Measurements from ENCODE around the gene USP4.
"Not testable (repeated sequence)": the region's sequence is repeated elsewhere in the genome, so short reads cannot be mapped to it uniquely, and the experiment has no call there.

Gene USP4

DNA sequence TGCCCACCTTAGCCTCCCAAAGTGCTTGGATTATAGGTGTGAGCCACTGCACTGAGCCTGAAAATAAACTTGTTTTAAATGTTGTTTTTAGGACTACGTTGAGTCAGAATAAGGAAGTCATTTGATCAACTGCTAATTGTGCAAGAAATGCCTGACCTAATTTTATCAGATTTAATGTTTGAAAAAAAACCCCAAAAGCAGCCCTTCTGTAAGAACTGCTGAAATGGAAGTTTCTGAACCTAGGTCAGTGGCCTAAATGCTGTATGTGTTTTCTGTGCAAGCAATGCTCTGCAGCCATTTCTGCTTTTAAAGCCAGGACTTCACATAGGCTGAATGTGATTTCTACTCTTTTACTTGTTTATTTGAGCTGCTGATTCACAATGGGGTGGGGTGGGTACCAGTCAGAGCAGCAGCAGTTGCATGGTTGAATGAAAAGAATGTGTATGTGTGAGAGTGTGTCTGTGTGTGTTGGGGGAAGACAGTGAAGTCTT, 11.7 kb upstream of the USP4 start:
- DNase-seq: no peak

DNA sequence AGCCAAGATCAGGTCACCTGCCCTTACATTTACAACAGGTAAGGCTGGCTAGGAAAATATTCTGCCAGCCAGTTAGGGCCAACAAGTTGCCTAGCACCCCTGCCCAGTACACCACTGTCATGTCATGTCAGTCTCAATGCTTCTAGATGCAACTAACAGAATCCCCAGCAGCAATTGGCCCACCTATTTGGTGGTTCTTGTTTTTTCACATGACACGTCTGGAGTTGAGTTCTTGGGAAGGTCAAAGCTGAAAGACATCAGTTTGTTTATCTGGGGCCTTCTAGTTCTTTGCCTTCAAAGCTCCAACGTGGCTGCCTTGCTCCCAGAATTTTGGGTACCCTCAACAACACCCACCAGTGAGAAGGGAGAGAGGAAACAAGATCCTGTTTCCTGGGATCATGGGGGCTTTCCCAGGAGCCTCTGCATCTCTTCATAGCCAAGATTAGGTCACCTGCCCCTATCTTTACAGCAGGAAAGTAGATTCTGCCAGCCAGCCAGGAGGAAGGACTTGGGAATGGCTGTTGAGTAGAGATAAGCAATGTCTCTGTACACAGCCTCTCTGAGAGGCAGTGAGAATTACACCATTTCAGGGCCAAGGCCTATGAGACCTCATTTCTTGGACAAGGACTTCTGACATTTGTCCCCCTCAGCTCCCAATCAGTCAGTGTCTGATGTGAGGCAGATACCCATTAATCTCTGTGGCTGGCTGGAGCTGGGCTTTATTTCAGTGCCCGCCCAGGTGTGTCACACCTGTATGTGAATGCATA, 9.7 kb upstream of the USP4 start:
- DNase-seq: no peak

DNA sequence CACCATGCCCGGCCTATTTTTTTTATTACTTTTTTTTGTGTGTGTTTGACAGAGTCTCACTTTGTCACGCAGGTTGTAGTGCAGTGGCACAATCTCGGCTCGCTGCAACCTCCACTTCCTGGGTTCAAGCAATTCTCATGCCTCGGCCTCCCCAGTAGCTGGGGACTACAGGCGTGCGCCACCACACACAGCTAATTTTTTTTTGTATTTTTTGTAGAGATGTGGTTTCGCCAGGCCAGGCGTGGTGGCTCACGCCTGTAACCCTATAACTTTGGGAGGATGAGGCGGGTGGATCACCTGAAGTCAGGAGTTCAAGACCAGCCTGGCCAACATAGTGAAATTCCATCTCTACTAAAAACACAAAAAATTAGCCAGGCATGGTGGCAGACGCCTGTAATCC, 8.5 kb upstream of the USP4 start:
- not testable (repeated sequence) for DNase-seq

DNA sequence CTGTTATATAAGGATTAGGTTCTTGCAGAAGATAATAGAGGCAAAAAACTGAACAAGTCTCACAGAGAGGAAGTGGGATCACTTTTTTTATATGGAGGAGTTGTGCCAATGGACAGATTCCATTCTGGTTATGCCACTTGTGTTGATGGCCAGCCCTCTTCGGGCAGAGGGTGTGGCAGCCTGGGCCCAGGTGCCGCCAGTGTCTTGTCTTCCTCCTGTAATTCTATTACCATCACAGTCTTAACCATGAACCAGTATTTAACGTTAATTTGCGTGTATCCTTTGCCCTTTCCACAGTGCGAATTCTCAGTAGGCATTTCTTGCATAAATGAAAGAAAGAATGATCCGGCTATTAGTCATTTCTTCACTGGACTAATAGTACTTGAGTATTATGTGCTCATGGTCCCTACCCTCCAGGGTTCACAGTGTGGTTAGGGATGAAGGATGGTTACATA, 7.0 kb upstream of the USP4 start:
- DNase-seq: no peak

DNA sequence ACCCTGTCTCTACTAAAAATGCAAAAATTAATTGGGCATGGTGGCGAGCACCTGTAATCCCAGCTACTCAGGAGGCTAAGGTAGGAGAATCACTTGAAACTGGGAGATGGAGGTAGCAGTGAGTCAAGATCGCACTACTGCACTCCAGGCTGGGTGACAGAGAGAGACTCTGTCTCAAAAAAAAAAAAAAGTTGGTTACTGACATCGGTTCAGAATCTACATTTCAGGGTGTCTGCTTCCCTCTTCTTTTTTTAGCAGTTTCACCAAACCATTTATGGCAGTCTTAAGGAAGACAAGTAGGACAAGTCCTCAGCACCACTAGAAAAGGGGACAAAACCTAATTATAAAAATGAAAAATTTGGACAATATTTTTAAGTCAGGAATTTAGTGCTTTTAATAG, 3.3 kb upstream of the USP4 start:
- no peak for DNase-seq

DNA sequence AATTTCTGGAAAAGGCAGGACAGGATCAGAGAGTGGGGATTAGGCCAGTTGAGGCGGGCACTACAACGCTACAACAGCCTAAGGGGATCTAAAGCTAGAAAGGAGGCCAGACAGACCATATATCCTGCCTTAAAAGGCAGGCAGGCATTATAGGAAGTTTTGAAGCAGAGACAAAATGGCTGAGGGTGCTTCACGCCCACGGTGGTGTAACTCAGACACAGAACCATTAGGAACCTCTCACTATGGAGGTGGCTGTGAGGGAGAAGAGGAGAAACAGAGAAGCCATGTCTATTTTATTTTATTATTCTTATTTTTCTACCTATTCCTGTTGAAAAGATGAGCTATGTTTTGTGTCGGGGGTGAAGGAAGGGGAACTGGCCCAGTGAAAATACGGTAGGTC, 2.1 kb upstream of the USP4 start:
- no peak for DNase-seq

DNA sequence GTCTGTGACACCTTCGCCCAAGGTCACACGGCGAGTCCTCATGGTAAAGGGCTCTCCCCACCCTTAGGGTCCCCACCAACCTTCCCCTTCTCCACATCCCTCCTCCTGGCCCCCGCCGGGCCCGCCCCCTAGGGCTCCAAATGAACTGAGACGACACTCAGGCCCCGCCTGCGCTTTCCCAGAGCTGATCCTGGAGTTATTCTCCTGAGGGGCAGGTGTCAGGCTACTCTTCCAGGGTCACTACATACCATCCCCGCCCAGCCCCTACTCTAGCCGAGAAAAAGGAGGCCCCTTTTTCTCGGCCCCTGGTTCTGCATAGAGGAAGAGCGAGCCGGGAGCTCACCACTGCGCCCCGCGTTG, 292 bp downstream of the USP4 start:
- peak; percentile 22 for DNase-seq

DNA sequence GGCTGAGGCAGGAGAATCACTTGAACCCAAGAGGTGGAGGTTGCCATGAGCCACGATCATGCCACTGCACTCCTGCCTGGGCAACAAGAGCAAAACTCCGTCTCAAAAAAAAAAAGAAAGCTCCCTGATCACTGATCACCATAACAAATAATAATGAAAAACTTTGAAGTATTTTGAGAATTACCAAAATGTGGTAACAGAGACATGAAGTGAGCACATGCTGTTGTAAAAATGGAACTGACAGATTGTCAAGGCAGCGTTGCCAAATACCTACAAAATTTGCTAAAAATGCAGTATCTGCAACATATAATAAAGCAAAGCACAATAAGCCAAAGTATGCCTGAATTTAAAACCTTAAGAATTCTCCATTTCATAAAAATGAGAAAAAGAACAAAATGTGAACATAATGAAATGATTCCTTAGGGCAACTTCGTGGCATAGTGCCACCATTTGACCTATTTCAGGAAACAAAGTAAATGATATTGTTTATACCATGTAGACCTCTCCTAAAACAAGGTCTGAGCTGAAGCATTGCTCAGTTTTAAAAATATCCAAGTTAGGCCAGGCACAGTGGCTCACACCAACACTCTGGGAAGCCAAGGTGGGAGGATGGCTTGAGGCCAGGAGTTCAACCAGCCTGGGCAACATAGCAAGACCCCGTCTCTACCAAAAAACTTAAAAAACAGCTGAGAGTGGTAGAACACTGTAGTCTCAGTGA, 5.8 kb downstream of the USP4 start:
- DNase-seq: no peak

DNA sequence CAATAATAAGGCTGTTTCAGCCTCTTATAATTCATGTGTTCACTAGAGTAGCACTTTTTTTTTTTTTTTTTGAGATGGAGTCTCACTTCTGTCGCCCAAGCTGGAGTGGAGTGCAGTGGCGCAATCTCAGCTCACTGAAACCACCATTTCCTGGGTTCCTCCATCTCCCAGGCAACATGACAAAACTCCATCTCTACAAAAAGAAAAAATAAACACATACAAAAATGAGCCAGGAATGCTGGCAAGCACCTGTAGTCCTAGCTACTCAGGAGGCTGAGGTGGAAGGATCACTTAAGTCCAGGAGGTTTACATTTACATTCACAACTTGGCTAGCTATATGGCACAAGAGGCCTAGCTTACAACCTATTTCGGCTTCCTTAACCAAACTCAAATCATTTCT, 6.8 kb downstream of the USP4 start:
- no peak for DNase-seq

DNA sequence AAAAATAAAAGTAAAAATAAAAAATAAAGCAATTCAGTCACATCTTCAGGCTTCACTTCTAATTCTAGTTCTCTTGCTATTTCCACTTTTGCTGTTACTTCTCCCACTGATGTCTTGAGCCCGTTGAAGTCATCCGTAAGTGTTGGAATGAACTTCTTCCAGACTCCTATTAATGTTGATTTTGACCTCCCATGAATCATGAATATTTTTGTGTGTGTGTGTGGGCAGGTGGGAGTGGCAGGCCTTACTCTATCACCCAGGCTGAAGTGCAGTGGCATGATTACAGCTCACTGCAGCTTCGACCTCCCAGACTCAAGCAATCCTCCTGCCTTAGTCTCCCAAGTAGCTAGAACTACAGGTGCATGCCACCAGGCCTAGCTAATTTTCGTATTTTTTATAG, 10.7 kb downstream of the USP4 start:
- no peak for DNase-seq

DNA sequence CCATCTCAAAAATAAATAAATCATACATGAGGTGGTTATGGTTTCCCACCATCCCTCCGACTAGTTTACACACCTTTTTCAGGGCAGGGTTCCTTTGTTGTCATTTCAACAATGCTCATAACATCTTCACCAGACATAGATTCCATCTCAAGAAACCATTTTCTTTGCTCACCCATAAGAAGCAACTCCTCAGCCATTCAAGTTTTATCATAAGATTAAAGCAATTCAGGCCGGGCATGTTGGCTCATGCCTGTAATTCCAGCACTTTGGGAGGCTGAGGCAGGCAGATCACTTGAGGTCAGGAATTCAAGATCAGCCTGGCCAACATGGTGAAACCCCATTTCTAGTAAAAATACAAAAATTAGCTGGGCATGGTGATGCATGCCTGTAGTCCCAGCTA, 11.5 kb downstream of the USP4 start:
- DNase-seq: not testable (repeated sequence)

DNA sequence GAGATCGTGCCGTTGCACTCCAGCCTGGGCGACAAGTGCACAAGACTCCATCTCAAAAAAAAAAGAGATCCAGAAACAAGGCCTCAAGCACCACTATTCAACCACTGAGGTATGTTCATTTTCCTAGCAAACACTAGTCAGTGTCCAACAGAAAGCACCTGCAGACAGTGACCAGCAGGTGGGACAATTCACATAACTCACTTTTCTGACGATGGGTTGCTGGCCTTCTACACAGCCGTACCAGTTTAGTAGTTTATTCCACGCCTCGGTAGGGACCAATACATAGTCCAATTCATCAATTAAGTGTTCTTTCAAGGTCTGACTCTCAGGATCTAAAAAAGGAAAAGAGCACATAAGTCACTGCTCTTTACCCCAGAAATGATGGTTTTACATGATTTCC, 12.4 kb downstream of the USP4 start:
- no peak for DNase-seq

DNA sequence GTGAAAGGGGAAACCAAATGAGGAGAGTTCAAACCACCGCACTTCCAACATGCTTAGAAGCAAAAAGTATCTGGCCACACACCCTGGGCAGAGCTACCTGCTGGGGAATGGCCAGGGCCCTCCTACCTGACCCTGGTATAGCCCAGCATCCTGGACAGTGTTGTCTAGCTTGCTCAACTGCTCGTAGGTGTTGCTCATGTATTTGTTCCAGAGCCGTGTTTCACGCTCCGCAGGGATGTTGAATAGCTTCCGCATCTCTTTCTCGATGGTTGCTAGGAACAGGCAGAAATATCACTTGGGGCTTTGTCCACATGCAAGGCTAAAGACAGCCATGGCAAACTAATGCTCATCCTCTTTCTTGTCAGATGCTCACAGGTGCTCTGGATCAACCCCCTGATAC, 15.1 kb downstream of the USP4 start:
- no peak for DNase-seq

DNA sequence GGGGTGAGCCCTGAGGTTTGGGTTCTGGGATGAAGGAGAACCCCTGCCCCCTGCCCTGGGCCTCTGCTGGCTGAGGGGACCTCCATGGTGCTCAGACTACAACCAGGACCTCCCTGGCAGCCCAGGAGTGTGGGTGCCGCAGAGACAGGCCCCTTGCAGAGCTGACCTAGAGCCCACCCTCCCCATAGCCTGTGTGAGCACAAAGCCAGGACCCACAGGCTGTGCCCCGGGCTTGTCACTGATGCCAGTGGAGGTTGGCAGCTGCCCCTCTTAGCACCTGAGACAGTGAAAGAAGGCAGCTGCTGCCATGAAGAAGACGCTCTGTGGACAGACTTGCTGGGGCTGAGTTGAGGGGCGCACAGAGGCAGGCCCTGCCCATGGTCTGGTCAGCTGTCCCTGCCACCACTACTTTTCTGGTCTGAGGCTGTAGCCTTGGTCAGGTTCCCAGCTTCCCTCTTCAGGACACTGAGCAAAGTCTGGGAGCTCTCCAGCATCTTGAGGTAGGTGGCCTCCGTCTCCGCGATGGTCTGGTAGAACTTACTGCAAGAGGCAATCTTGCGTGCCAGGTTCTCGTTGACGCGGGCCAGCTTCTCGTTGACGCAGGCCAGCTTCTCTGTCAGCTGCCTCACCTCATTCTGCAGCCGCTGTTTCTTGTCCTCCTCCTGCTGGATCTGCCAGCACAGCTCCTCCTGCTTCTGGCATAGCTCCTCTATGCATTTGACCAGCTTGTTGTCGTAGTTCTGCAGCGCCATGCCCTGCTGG, 23.0 kb downstream of the USP4 start:
- DNase-seq: no peak

DNA sequence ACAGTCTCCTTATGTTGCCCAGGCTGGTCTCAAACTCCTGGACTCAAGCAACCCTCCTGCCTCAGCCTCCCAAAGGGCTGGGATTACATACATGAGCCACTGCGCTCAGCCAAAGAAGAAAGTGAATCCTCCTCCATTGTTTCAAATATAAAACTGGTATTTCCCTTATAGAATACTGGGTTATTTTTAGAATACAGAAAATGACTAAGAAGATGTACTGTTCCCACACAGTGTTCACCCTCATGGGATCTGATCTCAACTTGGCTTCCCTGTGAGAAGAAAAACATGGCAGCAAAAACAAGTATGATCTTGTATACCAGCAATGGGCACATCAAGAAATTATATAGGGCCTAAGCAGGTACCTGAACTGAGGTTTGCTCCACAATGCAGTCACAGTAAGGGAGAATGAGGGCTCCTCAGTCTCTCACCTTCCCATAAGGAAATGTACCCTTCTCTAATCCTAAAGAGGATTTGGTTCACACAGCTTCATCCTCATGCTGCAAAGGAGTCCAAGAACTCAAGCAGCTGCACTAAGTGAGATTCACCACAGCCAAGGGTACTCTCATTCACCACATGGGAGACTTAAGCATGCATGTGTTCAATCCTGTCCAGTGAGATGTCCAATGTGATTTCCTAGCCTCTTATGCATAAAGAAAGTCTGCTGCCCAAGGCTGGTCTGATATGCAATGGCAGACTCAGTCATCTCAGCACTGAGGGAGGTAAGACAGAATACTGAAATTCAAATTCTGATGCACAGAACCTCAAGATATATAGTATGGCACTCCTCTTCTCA, 25.8 kb downstream of the USP4 start:
- DNase-seq: no peak

DNA sequence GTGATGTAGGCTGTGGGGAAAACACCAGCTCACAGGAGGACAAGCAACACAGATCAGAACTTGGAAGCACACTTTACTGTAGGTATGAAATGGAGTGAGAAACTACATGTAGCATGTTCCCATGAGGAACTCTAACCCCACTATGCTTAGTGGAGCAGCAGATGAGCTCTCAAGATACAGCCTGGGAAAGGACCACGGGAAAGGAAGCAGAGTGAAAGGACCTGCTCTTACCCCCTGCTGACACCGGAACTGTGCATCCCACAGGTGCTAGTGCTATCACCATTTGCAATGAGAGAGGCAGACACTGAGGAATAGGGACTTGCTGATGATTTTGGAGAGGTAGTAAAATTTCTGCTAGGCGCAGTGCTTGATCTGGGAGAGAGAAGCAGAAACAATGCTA, 28.6 kb downstream of the USP4 start:
- no peak for DNase-seq

DNA sequence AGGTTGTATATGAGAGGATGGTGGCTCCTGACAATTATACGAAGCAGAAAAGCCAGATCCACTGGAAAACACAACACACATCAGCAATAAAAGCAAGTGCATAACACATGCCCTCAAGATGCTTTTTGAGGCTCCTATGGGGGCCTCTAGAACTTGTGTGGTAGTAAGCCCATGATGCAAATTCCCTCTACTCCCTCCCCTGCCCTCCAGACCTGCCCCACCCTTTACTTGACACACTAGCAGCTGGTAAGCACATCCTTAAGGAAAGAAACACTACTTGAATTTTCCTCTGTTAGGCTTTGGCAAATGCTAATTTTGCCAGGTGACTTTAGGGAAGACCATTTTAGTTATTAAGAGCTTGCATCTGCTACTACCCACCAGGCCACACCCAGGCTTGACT, 29.2 kb downstream of the USP4 start:
- no peak for DNase-seq

DNA sequence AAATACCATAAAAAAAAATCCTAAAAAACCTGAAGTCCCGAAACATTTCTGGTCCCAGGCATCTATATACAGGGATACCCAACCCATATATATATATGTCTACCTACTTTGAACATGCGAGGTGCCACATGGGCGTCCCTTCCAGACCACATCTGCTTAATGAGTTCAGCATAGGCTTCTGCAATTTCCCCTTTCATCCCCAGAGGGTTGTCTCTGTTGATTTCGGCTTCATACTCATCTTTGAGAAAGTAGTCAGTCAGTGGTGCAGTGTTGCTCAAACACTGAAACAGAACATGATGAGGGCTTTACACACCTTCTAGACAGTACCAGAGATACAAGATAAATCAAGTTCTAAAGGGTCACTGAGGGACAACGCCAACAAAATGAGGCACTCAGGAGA, 34.2 kb downstream of the USP4 start:
- DNase-seq: no peak

DNA sequence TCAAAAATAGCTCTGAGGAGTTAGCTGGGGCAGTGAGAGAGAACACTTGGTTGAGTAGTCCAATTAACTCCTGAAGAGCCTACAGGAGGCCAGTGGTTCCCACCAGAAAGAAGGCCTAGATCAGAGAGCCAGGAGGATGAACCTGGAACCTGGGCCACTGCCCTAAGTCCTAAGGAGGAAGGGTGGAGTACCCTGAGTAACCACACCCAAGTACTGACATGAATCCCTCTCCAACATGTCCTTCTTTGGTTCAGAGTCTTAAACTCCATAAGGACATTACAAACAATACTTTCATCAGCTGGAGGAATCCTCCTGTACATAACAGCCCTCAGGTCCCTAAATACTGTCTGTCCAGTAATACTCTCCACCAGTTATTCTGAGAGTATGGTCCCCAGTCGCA, 37.2 kb downstream of the USP4 start:
- DNase-seq: no peak

DNA sequence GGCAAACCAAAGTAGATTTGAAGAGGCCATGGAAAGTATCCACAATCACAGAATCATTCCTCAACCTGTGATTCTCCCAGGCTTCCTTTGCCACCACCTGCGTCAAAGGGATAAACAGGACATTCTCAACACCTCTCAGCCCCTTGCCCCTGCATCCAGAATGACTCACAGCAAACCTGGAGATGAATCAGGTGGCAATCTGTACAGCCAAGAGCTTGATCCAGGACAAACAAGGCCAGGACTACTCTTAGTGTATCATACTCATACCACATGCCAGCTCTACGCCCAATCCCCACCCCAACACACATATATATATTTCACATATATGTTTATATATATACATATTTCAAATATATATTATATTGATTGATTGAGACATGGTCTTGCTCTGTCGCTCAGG, 39.3 kb downstream of the USP4 start:
- DNase-seq: no peak

DNA sequence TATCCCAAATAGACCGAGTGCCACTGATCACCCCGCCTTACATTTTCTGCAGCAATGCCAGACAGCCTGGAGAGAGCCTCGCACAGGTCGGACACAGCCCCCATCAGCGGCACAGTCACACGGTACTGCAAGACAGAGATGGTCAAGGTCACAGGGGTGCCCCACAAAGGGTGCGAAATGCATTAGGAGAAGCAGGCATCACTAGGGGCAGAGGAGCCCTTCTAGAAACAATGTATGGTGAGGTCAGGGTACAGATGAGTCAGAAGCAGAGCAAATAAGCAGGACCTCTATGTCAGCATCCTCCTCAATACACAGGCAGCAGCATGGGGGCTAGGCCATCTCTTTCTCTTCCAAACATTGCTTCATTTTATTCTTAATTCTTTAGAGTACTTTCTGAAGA, 41.3 kb downstream of the USP4 start:
- DNase-seq: no peak

DNA sequence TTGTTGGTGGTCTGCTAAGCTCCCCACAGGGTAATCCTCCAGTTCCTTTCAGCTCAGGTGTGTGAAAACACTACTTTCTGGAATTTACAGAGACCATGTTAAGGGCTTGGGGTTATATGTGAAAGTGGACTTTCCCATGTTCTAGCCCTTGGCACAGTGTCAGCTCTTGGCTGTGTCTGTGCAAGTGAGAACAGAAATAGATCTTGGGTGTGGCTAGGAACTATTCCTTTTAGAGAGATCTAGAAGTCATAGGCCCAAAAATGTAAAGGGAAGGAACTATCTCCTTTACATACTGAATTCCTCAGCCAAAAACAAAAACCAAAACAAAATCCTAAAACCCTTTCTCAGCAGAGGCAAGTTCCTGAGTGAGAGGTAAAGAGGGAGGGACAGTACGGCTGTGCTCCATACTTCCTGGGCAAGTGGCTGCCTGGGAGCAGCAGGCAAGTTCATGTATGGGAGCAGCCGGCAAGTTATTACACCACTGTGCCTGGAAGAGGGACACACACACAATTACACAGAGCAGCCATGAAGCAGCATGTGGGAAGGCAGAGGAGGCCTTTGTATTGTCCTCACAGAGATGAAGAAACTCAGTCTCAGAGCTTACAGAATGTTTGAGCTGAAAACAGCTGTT, 43.0 kb downstream of the USP4 start:
- no peak for DNase-seq
